C4-2B (cell line): ENCODE results near the gene COX8C.
"Not testable (repeated sequence)": the region's sequence is repeated elsewhere in the genome, so short reads cannot be mapped to it uniquely, and the experiment has no call there.

Experiments
- CTCF ChIP-seq: fragments of 450-650 bp; conservative IDR thresholded peaks from 2 replicates; pipeline ENCODE4 v1.5.1; 2017; ENCODE audit warnings: mild to moderate bottlenecking
- ZFX ChIP-seq: fragments of 450-650 bp; IDR thresholded peaks from 2 replicates; pipeline ENCODE4 v1.6.1; 2017

GRCh38 chr14:93384256-93384655 lies 37.3 kb downstream of the COX8C start:
- TF ChIP-seq CTCF, ZFX: not testable (repeated sequence)
